ENCODE data around the gene TBX20.
"Not testable (repeated sequence)": the region's sequence is repeated elsewhere in the genome, so short reads cannot be mapped to it uniquely, and the experiment has no call there.

TBX20 gene

GRCh38 chr7:35167158-35167557 is 86.7 kb downstream of the TBX20 start:
- not testable (repeated sequence) for DNase-seq (ENCODE audit: low read depth in 3 of 3, low spot score in 1 of 3)

DNA sequence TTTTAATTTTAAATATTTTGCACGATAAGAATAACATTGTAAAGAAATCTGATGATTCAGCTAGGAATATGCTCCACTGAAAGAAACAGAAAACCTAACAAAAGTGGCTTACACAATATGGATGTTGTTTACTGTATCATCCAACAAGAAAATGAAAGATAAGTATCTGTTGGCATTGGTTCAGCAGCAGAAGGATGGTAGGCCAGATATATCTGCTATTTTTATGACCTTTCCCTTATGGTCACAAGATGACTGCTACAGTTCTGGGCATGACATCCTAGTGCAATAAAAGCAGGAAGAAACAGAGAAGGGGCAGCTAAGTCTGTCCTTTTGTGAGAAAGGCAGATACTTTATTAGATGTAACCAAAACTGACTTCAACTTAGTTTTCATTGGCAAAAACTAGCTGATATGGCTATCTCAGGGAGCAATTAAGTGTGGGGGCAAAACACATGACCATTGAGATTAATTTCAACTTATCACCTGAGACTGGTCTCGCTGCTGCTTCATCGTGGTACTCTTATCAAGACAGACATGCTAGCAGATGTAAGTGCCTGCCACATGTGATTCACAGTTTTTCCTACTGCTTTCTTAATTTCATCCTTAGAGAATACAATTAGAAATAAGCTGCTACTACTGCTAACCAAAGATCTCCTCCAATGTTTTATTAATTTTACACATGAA is 92.7 kb downstream of the TBX20 start:
- DNase-seq (ENCODE audit: low read depth in 3 of 3, low spot score in 1 of 3): not testable (repeated sequence)
